HepG2 (cell line): Measurements from ENCODE around the gene FOXL3. TPM values are rescaled to one million over a fixed set of nuclear protein-coding genes. Genes with fewer than 3 reads are reported as not detected.

Experiments
- ATAC-seq: fragments of 200-7000 bp; cut with Tn5 transposase; 3 replicates; pipeline ENCODE4 v1.9.1; 2020; ENCODE audit warnings: mild to moderate bottlenecking, moderate library complexity
- BruUV-seq: library from RNA; stranded (reverse); fragments of 400-500 nt; replicated peaks from 2 replicates; lab custom pipeline; 2021; lab: Mats Ljungman, UMichigan
- CTCF ChIA-PET: fragments of 300-600 bp; formaldehyde crosslinking; extraction: SDS; loops from one replicate; lab custom pipeline; 2021; ENCODE audit warnings: low total read pairs, inconsistent platforms, low intra/inter-chr PET ratio; lab: Yijun Ruan, JAX
- POLR2A ChIA-PET: fragments of 350-600 bp; sonication (Branson Sonifier 250); formaldehyde crosslinking; loops from one replicate; lab custom pipeline; 2020; ENCODE audit warnings: antibody characterized with exemption, inconsistent platforms; lab: Yijun Ruan, JAX
- DNase-seq: peaks from one replicate; pipeline ENCODE4 v3.0.0-alpha.2; 2015; ENCODE audit warnings: low spot score
- FAIRE-seq: peaks from 3 replicates; lab custom pipeline; 2011; peaks lifted over from hg19 to GRCh38; lab: Jason Lieb, UNC
- H2AFZ ChIP-seq: one replicate; pipeline ENCODE4 v1.6.1; 2011; ENCODE audit warnings: low read length, inconsistent platforms
- H3K27ac ChIP-seq: fragments of 300-600 bp; 3 replicates; pipeline ENCODE4 v1.8.0; 2011; ENCODE audit warnings: mixed run types, mild to moderate bottlenecking, mixed read lengths, low read length, inconsistent platforms; ENCODE audit not compliant: insufficient read depth; ENCODE audit errors: extremely low read length
- H3K27me3 ChIP-seq, 2 experiments: fragments of 200-600 bp in 1 of 2; 2 replicates in 1 of 2; 3 replicates in 1 of 2; pipeline versions ENCODE4 v1.6.0 to v1.8.0; 2011; ENCODE audit warnings: low read length in 2 of 2, mild to moderate bottlenecking in 2 of 2, moderate library complexity in 2 of 2, inconsistent platforms in 1 of 2; ENCODE audit not compliant: insufficient read depth in 2 of 2, control insufficient read depth in 1 of 2
- H3K36me3 ChIP-seq, 2 experiments: fragments of 200-600 bp in 1 of 2; replicated peaks in 1 of 2; 2 replicates in 1 of 2; 3 replicates in 1 of 2; pipeline versions ENCODE4 v1.5.1 to v1.8.0; 2011; ENCODE audit warnings: low read length in 2 of 2, inconsistent platforms in 1 of 2; ENCODE audit not compliant: insufficient read depth in 2 of 2, control insufficient read depth in 1 of 2
- H3K4me1 ChIP-seq: 2 replicates; pipeline ENCODE4 v1.5.1; 2012; ENCODE audit warnings: low read length, inconsistent platforms; ENCODE audit not compliant: insufficient read depth
- H3K4me2 ChIP-seq: 2 replicates; pipeline ENCODE4 v1.6.0; 2011; ENCODE audit warnings: low read depth, low read length, inconsistent platforms
- H3K4me3 ChIP-seq, 3 experiments: fragments of 200-600 bp in 1 of 3; sonication (generic), shearing (Covaris generic) in 1 of 3; replicated peaks in 1 of 3; 2 replicates each; pipeline ENCODE4 v1.5.1; 2011 to 2016; ENCODE audit warnings: low read length in 3 of 3, inconsistent platforms in 2 of 3, low read depth in 2 of 3, mild to moderate bottlenecking in 2 of 3, control low read depth in 1 of 3, mixed read lengths in 1 of 3; ENCODE audit not compliant: insufficient read depth in 1 of 3
- H3K79me2 ChIP-seq: one replicate; pipeline ENCODE4 v1.6.1; 2011; ENCODE audit warnings: low read length, inconsistent platforms; ENCODE audit not compliant: insufficient read depth
- H3K9ac ChIP-seq: 2 replicates; pipeline ENCODE4 v1.6.0; 2011; ENCODE audit warnings: mild to moderate bottlenecking, low read depth, low read length, inconsistent platforms; ENCODE audit not compliant: insufficient read depth
- H3K9me3 ChIP-seq: 2 replicates; pipeline ENCODE4 v1.5.1; 2012; ENCODE audit warnings: mild to moderate bottlenecking, low read length
- H4K20me1 ChIP-seq: 2 replicates; pipeline ENCODE4 v1.6.0; 2011; ENCODE audit warnings: inconsistent platforms, mild to moderate bottlenecking, low read length, moderate library complexity; ENCODE audit not compliant: insufficient read depth
- ELF3 ChIP-seq: IDR thresholded peaks from 2 replicates; pipeline ENCODE4 v1.6.1; 2016; ENCODE audit warnings: missing genetic modification reagents, missing compliant biosample characterization
- GRHL1 ChIP-seq: sonication (generic); formaldehyde crosslinking; conservative IDR thresholded peaks from 2 replicates; pipeline ENCODE4 v1.8.0; 2022; ENCODE audit warnings: missing genetic modification reagents
- IKZF5 ChIP-seq: IDR thresholded peaks from 2 replicates; pipeline ENCODE4 v1.6.1; 2018; ENCODE audit warnings: missing genetic modification reagents, mild to moderate bottlenecking, missing compliant biosample characterization
- KLF11 ChIP-seq: IDR thresholded peaks from 2 replicates; pipeline ENCODE4 v1.6.1; 2016; ENCODE audit warnings: missing compliant biosample characterization
- MXI1 ChIP-seq: IDR thresholded peaks from 3 replicates; pipeline ENCODE4 v1.6.1; 2012; ENCODE audit warnings: low read depth, low read length, inconsistent platforms, borderline replicate concordance
- PHF20 ChIP-seq: sonication (generic); formaldehyde crosslinking; IDR thresholded peaks from 2 replicates; pipeline ENCODE4 v1.5.0; 2020; ENCODE audit warnings: mild to moderate bottlenecking, missing genetic modification reagents
- STAG1 ChIP-seq: sonication (generic); formaldehyde crosslinking; IDR thresholded peaks from 2 replicates; pipeline ENCODE4 v1.4.0; 2020; ENCODE audit warnings: missing genetic modification reagents
- ZBTB40 ChIP-seq, 2 experiments: fragments of 450-650 bp in 1 of 2; sonication (generic) in 1 of 2; formaldehyde crosslinking in 1 of 2; IDR thresholded peaks; 2 replicates each; pipeline versions ENCODE4 v1.6.1 to v1.8.0; 2016 to 2022; ENCODE audit warnings: antibody characterized with exemption in 1 of 2, mild to moderate bottlenecking in 1 of 2, missing genetic modification reagents in 1 of 2
- ZNF138 ChIP-seq: sonication (generic); formaldehyde crosslinking; IDR thresholded peaks from 2 replicates; pipeline ENCODE4 v1.5.0; 2020; ENCODE audit warnings: mild to moderate bottlenecking, low read depth, missing genetic modification reagents
- ZNF251 ChIP-seq: sonication (generic); formaldehyde crosslinking; IDR thresholded peaks from 2 replicates; pipeline ENCODE4 v1.9.0; 2021; ENCODE audit warnings: mild to moderate bottlenecking, missing genetic modification reagents
- ZNF501 ChIP-seq: sonication (generic); formaldehyde crosslinking; IDR thresholded peaks from 2 replicates; pipeline ENCODE4 v1.5.1; 2020; ENCODE audit warnings: mild to moderate bottlenecking, moderate library complexity, missing genetic modification reagents
- ZNF773 ChIP-seq: sonication (generic); formaldehyde crosslinking; IDR thresholded peaks from 2 replicates; pipeline ENCODE4 v1.4.0; 2020; ENCODE audit warnings: missing genetic modification reagents, borderline replicate concordance
- WGBS: methylation state at CpG from one replicate; pipeline ENCODE4 v1.1.6; 2017; ENCODE audit warnings: low lambda C conversion rate; 5-methylcytosine and 5-hydroxymethylcytosine counted together
- in situ Hi-C: cut with HindIII; loops from 2 replicates; pipeline ENCODE4 v1.10.0; 2017; ENCODE audit warnings: low pct_unique_long_range_greater_than_20kb; ENCODE audit not compliant: extremely low pct_ligation_motif_present
- intact Hi-C: fragments of 100-400 bp; cut with micrococcal nuclease; formaldehyde crosslinking; loops from one replicate; pipeline ENCODE4 v1.10.0; 2022; ENCODE audit not compliant: unreplicated experiment
- polyA plus RNA-seq, 8 experiments: library from polyadenylated mRNA; depleted of rRNA in 3 of 8; stranded (reverse) in 7 of 8; unstranded in 1 of 8; fragments of >200 nt; fragmentation: Illumina TruSeq in 4 of 8; extraction: Trizol in 4 of 8; gene quantifications; 2 replicates each; pipeline versions ENCODE4 v1.2.1 to v1.2.3, GENCODE V29; 2011 to 2016; ENCODE audit warnings: low read depth in 4 of 8, missing spikeins in 1 of 8, mixed read lengths in 1 of 8; ENCODE audit not compliant: insufficient read depth in 1 of 8
- total RNA-seq, 5 experiments: library from RNA; depleted of rRNA; stranded (reverse); fragments of >200 nt; fragmentation: Illumina TruSeq; extraction: Trizol; gene quantifications; 2 replicates each; pipeline ENCODE4 v1.2.3, GENCODE V29; 2016; ENCODE audit warnings: low read depth in 1 of 5

Gene FOXL3
- total and polyA plus RNA-seq, 2 of the 13 experiments (the other 11 are each of a cell fraction or from before 2014, with no cell fraction given) = not detected

- Histone ChIP-seq H3K27ac (no peak overlapping the region), H2AFZ (no peak overlapping the region), H3K4me1 (no peaks in the 10 kb centered on the region), H3K4me3 (no peak overlapping the region), H3K4me2 (no peak overlapping the region), H3K79me2 (no peaks in the 10 kb centered on the region), H3K9ac (no peak overlapping the region), H3K9me3 (no peaks in the 10 kb centered on the region), H3K36me3 (no peaks in the 10 kb centered on the region), H4K20me1 (no peaks in the 10 kb centered on the region), H3K27me3 (peaks cover 0 to 15% of the 10 kb centered on the region in 2 experiments; a peak in 2 of 5 replicates)
- ChIA-PET POLR2A (no interaction called here), CTCF (no interaction called here)
- 72% methylated on average over 17 of the region's 35 CpGs for WGBS
- in situ Hi-C loops (no loop called here), intact Hi-C loops (no loop called here)
- BruUV-seq = no TSS peak
- no peak for ATAC-seq
- no peak for FAIRE-seq
- no peak for DNase-seq
- TF ChIP-seq KLF11 (CRISPR knock-in tag) (no peak), MXI1 (no peak), PHF20 (CRISPR knock-in tag) (no peak), IKZF5 (CRISPR knock-in tag) (no peak), GRHL1 (no peak), ZBTB40 (IDR thresholded peaks at IDR 0.05) (no peak), ZBTB40 (CRISPR knock-in tag; IDR thresholded peaks at IDR 0.05) (no peak), ZNF138 (CRISPR knock-in tag) (no peak), ZNF773 (CRISPR knock-in tag) (no peak), ZNF251 (no peak), STAG1 (no peak), ZNF501 (CRISPR knock-in tag) (no peak), ELF3 (no peak)
These were observed 15.6 kb downstream of the FOXL3 start for GRCh38 chr7:305410-306151.
